Large intestine (tissue), 3 donors: ENCODE results near the gene ZNF687. TPM values are rescaled to one million over a fixed set of nuclear protein-coding genes. Genes with fewer than 3 reads are reported as not detected.
"Not testable (repeated sequence)": the region's sequence is repeated elsewhere in the genome, so short reads cannot be mapped to it uniquely, and the experiment has no call there.

Experiments
- DNase-seq, 2 donors: peaks; one replicate each; pipeline versions ENCODE4 v3.0.0 to v3.0.0-alpha.2; 2013
- H3K27ac ChIP-seq: one replicate; pipeline ENCODE4 v1.5.1; 2013; ENCODE audit warnings: low read length
- H3K27me3 ChIP-seq: 2 replicates; pipeline ENCODE4 v1.6.1; 2013; ENCODE audit warnings: low read length; ENCODE audit not compliant: control insufficient read depth, insufficient read depth
- H3K36me3 ChIP-seq: 2 replicates; pipeline ENCODE4 v1.6.1; 2013; ENCODE audit warnings: low read length; ENCODE audit not compliant: control insufficient read depth, insufficient read depth
- H3K4me1 ChIP-seq: one replicate; pipeline ENCODE4 v1.6.1; 2013; ENCODE audit warnings: low read length; ENCODE audit not compliant: control insufficient read depth, insufficient read depth
- H3K4me3 ChIP-seq: one replicate; pipeline ENCODE4 v1.5.1; 2013; ENCODE audit warnings: low read length
- H3K9me3 ChIP-seq: one replicate; pipeline ENCODE4 v1.6.1; 2013; ENCODE audit warnings: mild to moderate bottlenecking, low read depth, low read length, moderate library complexity; ENCODE audit not compliant: control insufficient read depth
- WGBS: methylation state at CpG from one replicate; pipeline ENCODE4 v1.1.5; 2013; ENCODE audit warnings: low lambda C conversion rate; ENCODE audit not compliant: insufficient coverage; 5-methylcytosine and 5-hydroxymethylcytosine counted together
- polyA plus RNA-seq: library from polyadenylated mRNA; unstranded; fragments of 120-200 nt; gene quantifications from one replicate; pipeline ENCODE4 v1.2.1, GENCODE V29; 2013

Gene ZNF687
- polyA plus RNA-seq, 1 donor = 21.3 TPM

DNA sequence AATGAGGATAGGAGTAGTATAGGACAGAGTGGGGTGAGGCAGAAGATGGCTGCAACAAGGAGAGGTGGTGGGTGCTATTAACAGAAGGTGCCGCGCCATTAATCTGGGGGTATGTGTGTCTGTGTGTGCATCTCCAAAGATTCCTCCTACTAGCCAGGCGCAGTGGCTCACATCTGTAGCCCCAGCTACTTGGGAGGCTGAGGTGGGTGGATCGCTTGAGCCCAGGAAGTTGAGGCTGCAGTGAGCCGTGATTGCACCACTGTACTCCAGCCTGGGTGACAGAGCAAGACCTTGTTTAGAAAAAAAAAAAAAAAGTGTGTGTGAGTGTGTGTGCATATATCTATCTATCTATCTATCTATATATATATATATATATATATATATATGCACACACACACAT, 6.8 kb upstream of the ZNF687 start:
- WGBS = no CpG with 5 or more reads among the region's 5 CpGs
- H3K4me3 ChIP-seq, DNase-seq, H3K27ac ChIP-seq, H3K27me3 ChIP-seq, H3K9me3 ChIP-seq, H3K36me3 ChIP-seq, H3K4me1 ChIP-seq: not testable (repeated sequence)

DNA sequence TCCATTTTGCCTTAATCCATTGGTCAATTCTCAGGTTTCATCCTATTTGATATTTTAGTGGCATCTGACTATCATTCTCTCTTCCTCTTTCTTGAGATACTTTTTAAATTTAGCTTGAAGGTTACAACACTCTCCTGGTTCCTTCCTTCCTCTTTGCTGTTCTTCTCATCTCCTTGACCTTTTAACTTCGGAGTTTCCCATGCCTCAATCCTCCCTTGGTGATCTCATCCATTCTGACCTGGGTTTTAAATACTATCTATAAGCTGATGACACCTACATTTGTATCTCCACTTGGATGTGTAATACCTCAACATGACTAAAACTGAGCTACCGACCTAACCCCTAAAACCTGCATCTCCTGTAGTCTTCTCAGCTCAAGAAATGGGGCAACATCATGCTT, 4.8 kb upstream of the ZNF687 start:
- Histone ChIP-seq H3K4me1 (peaks cover 4% of the 10 kb centered on the region), H3K4me3 (no peak overlapping the region), H3K9me3 (no peaks in the 10 kb centered on the region), H3K27ac (no peak overlapping the region), H3K27me3 (no peaks in the 10 kb centered on the region), H3K36me3 (no peaks in the 10 kb centered on the region)
- WGBS = 100% methylated on average over 1 of the region's 2 CpGs
- DNase-seq = no peak

DNA sequence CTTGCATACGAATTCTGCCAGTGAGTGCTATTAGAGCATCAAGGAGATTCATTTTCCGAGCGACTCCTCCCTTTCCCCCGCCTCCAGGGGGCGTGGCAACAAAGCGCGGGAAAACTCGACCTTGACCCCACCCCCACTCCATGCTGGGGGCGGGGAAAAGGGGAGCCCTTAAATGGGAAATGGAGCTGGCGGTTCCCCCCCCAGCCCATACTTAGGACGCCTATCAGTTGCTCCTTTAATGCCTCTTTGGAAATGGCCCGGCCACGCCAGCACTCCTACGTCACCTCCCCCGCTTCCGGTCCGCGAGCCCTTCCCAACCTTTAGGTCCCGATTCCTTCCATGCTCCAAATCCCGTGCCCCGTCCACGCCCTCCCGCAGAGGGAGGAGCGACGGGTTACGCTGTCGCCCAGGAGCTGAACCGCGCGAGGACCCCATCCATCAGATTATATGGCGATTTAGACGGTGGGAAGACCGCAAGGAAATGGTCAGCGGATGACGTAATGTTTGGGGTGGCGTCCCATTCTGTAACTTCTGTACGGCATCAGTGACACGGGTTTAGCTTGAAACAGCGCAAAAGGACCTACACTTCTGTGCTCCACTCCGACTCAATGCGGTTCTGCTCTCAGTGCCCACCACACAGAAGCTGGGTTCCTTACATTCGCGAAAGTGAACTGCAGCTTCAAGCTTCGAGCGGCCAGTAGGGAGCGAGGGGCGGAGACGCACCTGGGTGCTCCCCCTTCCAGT, 702 bp upstream of the ZNF687 start:
- Histone ChIP-seq H3K4me1 (peaks cover 10% of the 10 kb centered on the region), H3K27ac (peak overlapping the region; percentile 95), H3K4me3 (peak overlapping the region; percentile 76), H3K36me3 (peaks cover 13% of the 10 kb centered on the region), H3K27me3 (no peaks in the 10 kb centered on the region), H3K9me3 (no peaks in the 10 kb centered on the region)
- peak; percentile 96 to 99 for DNase-seq
- WGBS = no CpG with 5 or more reads among the region's 48 CpGs

DNA sequence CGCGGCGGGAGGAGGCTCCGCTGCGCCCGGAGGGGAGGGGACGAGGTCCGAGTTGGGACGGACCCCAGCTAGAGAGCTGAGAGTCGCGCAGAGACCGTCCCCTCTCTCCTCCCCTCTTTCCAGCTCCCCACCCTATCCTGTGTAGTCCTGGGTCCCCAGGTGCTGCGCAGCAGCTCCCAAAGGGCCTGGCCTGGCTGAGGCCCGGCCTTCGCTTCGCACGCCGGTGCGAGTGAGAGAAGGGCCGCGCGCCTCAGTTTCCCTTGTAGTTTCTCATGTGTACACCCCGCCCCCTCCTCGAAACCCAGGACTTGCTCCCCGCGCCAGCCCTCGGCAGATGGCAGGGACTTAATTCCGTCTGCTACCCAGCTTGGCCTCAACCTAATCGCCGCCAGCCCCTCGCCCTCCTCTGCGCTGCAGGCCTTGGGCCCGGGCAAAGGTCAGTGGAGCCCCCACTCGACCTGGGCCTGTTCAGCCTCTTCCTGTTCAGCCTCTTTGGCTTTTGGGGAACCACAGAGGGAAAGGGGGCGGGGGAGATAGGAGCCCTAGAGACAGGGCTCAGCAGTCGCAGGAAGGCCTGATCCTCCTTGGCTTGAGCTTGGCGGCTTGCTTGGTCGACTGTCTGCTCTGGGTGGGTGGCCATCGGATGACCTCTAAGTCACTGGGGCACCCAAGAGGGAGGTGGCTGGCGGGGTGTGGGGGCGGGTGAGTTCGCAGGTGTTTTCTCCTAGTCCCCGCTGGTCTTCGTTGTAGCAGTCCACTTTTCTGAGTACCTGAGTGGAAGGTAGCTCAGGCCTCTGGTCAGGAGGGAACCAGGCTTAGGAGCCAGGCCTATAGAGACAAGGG, 1.0 kb downstream of the ZNF687 start:
- Histone ChIP-seq H3K36me3 (peaks cover 31% of the 10 kb centered on the region), H3K4me1 (peaks cover 10% of the 10 kb centered on the region), H3K27ac (peak overlapping the region; percentile 95), H3K4me3 (peak overlapping the region; percentile 76), H3K9me3 (no peaks in the 10 kb centered on the region), H3K27me3 (no peaks in the 10 kb centered on the region)
- WGBS = no CpG with 5 or more reads among the region's 44 CpGs
- DNase-seq = peak in 1 of 2 donors; percentile 29

DNA sequence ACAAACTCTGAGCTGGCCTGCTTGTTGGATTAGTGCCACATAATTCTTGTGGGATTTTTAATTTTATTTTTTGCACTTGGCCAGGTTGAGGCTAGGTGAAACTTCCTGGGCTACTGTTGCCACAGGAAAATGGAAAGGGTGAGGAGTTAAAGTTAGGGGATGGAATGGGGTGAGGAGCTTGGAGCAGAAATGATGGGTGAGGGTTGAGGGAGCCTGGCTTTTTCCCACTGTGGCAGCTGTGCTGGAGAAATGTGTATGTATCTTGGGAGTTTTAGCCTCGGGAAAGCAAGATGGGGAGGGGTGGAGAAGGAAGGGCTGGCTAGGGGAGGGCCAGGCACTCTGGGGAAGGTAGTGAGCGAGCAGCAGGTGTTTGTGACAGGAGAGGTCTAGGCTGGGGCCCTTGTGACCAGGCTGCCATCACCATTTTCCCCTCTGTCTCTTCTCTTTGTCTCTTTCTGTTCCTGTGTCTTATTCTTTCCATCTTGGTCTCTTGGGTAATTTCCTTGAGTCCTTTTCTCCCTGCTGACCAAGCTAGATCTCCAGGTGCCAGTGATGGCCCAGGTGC, 2.0 kb downstream of the ZNF687 start:
- Histone ChIP-seq H3K4me3 (no peak overlapping the region), H3K27ac (no peak overlapping the region), H3K9me3 (no peaks in the 10 kb centered on the region), H3K36me3 (peaks cover 40% of the 10 kb centered on the region), H3K27me3 (no peaks in the 10 kb centered on the region), H3K4me1 (peaks cover 10% of the 10 kb centered on the region)
- WGBS = no CpG with 5 or more reads among the region's 2 CpGs
- no peak for DNase-seq

DNA sequence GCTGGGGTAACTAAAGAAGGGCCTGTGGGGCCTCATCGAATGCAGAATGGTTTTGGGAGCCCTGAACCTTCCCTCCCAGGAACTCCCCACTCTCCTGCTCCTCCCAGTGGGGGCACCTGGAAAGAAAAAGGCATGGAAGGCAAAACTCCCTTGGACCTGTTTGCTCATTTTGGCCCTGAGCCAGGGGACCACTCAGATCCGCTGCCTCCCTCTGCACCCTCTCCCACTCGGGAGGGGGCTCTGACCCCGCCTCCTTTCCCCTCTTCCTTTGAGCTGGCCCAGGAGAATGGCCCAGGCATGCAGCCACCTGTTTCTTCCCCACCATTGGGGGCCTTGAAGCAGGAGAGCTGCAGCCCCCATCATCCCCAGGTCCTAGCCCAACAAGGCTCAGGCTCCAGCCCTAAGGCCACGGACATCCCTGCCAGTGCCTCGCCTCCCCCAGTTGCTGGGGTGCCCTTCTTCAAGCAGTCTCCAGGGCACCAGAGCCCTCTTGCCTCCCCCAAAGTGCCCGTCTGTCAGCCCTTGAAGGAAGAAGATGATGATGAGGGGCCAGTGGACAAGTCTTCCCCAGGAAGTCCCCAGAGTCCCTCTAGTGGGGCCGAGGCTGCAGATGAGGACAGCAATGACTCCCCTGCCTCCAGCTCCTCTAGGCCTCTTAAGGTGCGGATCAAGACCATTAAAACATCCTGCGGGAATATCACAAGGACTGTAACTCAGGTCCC, 4.7 kb downstream of the ZNF687 start:
- no peak for DNase-seq
- Histone ChIP-seq H3K4me3 (no peak overlapping the region), H3K9me3 (no peaks in the 10 kb centered on the region), H3K36me3 (peaks cover 63% of the 10 kb centered on the region), H3K27me3 (no peaks in the 10 kb centered on the region), H3K27ac (no peak overlapping the region), H3K4me1 (peaks cover 6% of the 10 kb centered on the region)
- WGBS = no CpG with 5 or more reads among the region's 10 CpGs

DNA sequence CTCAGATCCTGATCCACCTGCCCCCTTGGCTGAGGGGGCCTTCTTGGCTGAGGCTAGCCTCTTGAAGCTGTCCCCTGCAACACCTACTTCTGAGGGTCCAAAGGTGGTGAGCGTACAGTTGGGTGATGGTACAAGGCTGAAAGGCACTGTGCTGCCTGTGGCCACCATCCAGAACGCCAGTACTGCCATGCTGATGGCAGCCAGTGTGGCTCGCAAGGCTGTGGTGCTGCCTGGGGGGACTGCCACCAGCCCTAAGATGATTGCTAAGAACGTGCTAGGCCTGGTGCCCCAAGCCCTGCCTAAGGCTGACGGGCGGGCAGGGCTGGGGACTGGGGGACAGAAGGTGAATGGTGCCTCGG, 5.2 kb downstream of the ZNF687 start:
- no peaks in the 10 kb centered on the region for H3K27me3 ChIP-seq
- no peak overlapping the region for H3K4me3 ChIP-seq
- H3K27ac ChIP-seq = no peak overlapping the region
- H3K36me3 ChIP-seq = peaks cover 68% of the 10 kb centered on the region
- peaks cover 6% of the 10 kb centered on the region for H3K4me1 ChIP-seq
- no CpG with 5 or more reads among the region's 7 CpGs for WGBS
- no peak for DNase-seq
- no peaks in the 10 kb centered on the region for H3K9me3 ChIP-seq

DNA sequence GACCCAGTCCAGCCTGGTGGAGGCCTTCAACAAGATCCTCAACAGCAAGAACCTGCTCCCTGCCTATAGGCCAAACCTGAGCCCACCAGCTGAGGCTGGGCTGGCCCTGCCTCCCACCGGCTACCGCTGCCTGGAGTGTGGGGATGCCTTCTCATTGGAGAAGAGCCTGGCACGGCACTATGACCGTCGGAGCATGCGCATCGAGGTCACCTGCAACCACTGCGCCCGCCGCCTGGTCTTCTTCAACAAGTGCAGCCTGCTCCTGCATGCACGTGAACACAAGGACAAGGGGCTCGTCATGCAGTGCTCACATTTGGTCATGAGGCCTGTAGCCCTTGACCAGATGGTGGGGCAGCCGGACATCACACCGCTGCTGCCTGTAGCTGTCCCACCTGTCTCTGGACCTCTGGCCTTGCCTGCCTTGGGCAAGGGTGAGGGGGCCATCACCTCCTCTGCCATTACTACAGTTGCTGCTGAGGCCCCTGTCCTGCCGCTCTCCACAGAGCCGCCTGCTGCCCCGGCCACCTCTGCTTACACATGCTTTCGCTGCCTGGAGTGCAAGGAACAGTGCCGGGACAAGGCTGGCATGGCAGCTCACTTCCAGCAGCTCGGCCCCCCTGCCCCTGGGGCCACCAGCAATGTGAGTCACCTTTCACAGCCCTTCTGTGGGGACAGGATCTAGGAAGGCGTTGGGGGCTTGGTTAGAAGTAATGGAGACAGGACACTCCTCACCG, 5.8 kb downstream of the ZNF687 start:
- Histone ChIP-seq H3K36me3 (peaks cover 74% of the 10 kb centered on the region), H3K4me3 (no peak overlapping the region), H3K27me3 (no peaks in the 10 kb centered on the region), H3K27ac (no peak overlapping the region), H3K9me3 (no peaks in the 10 kb centered on the region), H3K4me1 (peaks cover 6% of the 10 kb centered on the region)
- no CpG with 5 or more reads among the region's 22 CpGs for WGBS
- DNase-seq = no peak

DNA sequence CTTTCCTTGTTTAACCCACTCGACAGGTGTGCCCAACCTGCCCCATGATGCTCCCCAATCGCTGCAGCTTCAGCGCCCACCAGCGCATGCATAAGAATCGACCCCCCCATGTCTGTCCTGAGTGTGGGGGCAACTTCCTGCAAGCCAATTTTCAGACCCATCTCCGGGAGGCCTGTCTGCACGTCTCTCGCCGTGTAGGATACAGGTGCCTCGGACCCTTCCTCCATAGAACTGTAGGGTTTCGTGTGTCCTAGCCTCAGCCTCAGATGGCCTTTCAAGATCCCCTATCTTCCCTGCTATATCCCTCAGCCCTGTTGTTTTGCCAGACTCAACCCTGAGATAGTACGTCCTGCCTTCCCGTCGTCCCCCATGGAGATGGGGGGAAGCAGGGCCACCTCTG, 6.4 kb downstream of the ZNF687 start:
- no peak for DNase-seq
- H3K9me3 ChIP-seq = no peaks in the 10 kb centered on the region
- no CpG with 5 or more reads among the region's 14 CpGs for WGBS
- H3K27ac ChIP-seq = no peak overlapping the region
- peaks cover 6% of the 10 kb centered on the region for H3K4me1 ChIP-seq
- peaks cover 80% of the 10 kb centered on the region for H3K36me3 ChIP-seq
- H3K27me3 ChIP-seq = no peaks in the 10 kb centered on the region
- no peak overlapping the region for H3K4me3 ChIP-seq
